ENCODE data around the gene PRR22.

DNA sequence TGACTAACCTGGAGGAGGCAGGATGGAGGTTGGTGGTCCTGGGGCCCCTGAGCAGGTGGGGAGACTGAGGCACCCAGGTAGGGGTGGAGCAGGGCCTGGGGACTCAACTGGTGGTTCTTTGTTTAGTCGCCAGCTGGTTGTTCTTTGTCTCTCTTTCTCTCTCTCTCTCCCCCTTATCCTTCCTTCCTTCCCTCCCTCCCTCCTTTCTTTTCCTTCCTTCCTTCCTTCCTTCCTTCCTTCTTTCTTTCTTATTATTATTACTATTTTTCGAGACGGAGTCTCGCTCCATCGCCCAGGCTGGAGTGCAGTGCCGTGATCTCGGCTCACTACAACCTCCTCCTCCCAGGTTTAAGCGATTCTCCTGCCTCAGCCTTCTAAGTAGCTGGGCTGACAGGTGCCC is 13.7 kb upstream of the PRR22 start:
- TF ChIP-seq ELF1 (IDR thresholded peaks at IDR 0.05; ENCODE audit: borderline replicate concordance, low read depth): no peak
- no peak for TF ChIP-seq POLR2AphosphoS5 (IDR thresholded peaks at IDR 0.05; ENCODE audit: low read depth, low read length)
- TF ChIP-seq YY1 (IDR thresholded peaks at IDR 0.05; ENCODE audit: extremely low read depth, insufficient replicate concordance, low read depth, low read length): no peak
- TF ChIP-seq, protein P1, sequence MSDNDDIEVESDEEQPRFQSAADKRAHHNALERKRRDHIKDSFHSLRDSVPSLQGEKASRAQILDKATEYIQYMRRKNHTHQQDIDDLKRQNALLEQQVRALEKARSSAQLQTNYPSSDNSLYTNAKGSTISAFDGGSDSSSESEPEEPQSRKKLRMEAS (IDR thresholded peaks at IDR 0.05): no peak
- no peak for TF ChIP-seq POLR2A (IDR thresholded peaks at IDR 0.05; ENCODE audit: borderline replicate concordance, extremely low read depth, insufficient read depth, insufficient read length)
- TF ChIP-seq, protein P2, sequence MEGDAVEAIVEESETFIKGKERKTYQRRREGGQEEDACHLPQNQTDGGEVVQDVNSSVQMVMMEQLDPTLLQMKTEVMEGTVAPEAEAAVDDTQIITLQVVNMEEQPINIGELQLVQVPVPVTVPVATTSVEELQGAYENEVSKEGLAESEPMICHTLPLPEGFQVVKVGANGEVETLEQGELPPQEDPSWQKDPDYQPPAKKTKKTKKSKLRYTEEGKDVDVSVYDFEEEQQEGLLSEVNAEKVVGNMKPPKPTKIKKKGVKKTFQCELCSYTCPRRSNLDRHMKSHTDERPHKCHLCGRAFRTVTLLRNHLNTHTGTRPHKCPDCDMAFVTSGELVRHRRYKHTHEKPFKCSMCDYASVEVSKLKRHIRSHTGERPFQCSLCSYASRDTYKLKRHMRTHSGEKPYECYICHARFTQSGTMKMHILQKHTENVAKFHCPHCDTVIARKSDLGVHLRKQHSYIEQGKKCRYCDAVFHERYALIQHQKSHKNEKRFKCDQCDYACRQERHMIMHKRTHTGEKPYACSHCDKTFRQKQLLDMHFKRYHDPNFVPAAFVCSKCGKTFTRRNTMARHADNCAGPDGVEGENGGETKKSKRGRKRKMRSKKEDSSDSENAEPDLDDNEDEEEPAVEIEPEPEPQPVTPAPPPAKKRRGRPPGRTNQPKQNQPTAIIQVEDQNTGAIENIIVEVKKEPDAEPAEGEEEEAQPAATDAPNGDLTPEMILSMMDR (IDR thresholded peaks at IDR 0.05 in 2 of 3, conservative IDR thresholded peaks at IDR 0.05 in 1 of 3; ENCODE audit: borderline replicate concordance in 1 of 3, insufficient read depth in 1 of 3, low read depth in 2 of 3, low read length in 2 of 3): no peak
- TF ChIP-seq RAD21 (IDR thresholded peaks at IDR 0.05; ENCODE audit: low read depth): no peak
- TF ChIP-seq JUND (IDR thresholded peaks at IDR 0.05): no peak
- no peak for TF ChIP-seq EZH2 (IDR thresholded peaks at IDR 0.05)
- no peak for TF ChIP-seq SRF (IDR thresholded peaks at IDR 0.05; ENCODE audit: low read depth)
- TF ChIP-seq CEBPB (IDR thresholded peaks at IDR 0.05; ENCODE audit: low read depth): no peak

Data from HCT116 (cell line).